ENCODE results near the gene AVPI1. TPM values are rescaled to one million over a fixed set of nuclear protein-coding genes. Genes with fewer than 3 reads are reported as not detected.
A peak's percentile ranks its signal among the peaks of the same experiment; 100 is the strongest.
"Not testable (repeated sequence)": the region's sequence is repeated elsewhere in the genome, so short reads cannot be mapped to it uniquely, and the experiment has no call there.

Gene AVPI1
- total RNA-seq, 1 donor from 2014 or later: 7.9 TPM

GRCh38 chr10:97687785-97688781 lies 1.0 kb upstream of the AVPI1 start:
- DNase-seq (no peak), ATAC-seq (ENCODE audit: poor library complexity) (no peak)
- intact Hi-C loops (cut with DNase I): no loop called here

GRCh38 chr10:97686301-97686961 lies 610 bp downstream of the AVPI1 start:
- DNase-seq (no peak), ATAC-seq (ENCODE audit: poor library complexity) (peak; percentile 6)
- intact Hi-C loops (cut with DNase I): no loop called here

- ATAC-seq (ENCODE audit: poor library complexity): no peak
- DNase-seq: no peak
- intact Hi-C loops (cut with DNase I): no loop called here
Observed at GRCh38 chr10:97685395-97685958, 1.6 kb downstream of the AVPI1 start.

GRCh38 chr10:97684866-97685394 lies 2.1 kb downstream of the AVPI1 start:
- DNase-seq (no peak), ATAC-seq (ENCODE audit: poor library complexity) (no peak)
- intact Hi-C loops (cut with DNase I): no loop called here

GRCh38 chr10:97684368-97684713 lies 2.7 kb downstream of the AVPI1 start:
- DNase-seq; intact Hi-C loops (cut with DNase I): not testable (repeated sequence)

GRCh38 chr10:97683556-97684367 lies 3.3 kb downstream of the AVPI1 start:
- DNase-seq (no peak), ATAC-seq (ENCODE audit: poor library complexity) (no peak)
- intact Hi-C loops (cut with DNase I): no loop called here

More at GRCh38 chr10:97684368-97684713, 2.7 kb downstream of the AVPI1 start:
- ATAC-seq (ENCODE audit: poor library complexity): not testable (repeated sequence)

- intact Hi-C loops (cut with DNase I): no loop called here
- no peak for DNase-seq
Observed at GRCh38 chr10:97682042-97682441, 5.0 kb downstream of the AVPI1 start.

GRCh38 chr10:97679594-97679993 lies 7.4 kb downstream of the AVPI1 start:
- DNase-seq (no peak), ATAC-seq (ENCODE audit: poor library complexity) (no peak)
- intact Hi-C loops (cut with DNase I): loop anchor here (5.0 kb wide), 1 partner anchor 53 kb away; no protein-coding TSS in a partner anchor

More at GRCh38 chr10:97682042-97682441, 5.0 kb downstream of the AVPI1 start:
- ATAC-seq (ENCODE audit: poor library complexity): no peak

GRCh38 chr10:97676770-97677581 lies 10.1 kb downstream of the AVPI1 start:
- ATAC-seq (ENCODE audit: poor library complexity): peak; percentile 82
- intact Hi-C loops (cut with DNase I): loop anchor here (5.0 kb wide), 1 partner anchor 55 kb away; no protein-coding TSS in a partner anchor

GRCh38 chr10:97675222-97675621 lies 11.8 kb downstream of the AVPI1 start:
- intact Hi-C loops (cut with DNase I): loop anchor here (5.0 kb wide), 1 partner anchor 57 kb away; no protein-coding TSS in a partner anchor
- ATAC-seq (ENCODE audit: poor library complexity) (no peak), DNase-seq (no peak)

More at GRCh38 chr10:97676770-97677581, 10.1 kb downstream of the AVPI1 start:
- no peak for DNase-seq

GRCh38 chr10:97673736-97674525 lies 13.1 kb downstream of the AVPI1 start:
- no peak for ATAC-seq (ENCODE audit: poor library complexity)
- no peak for DNase-seq
- intact Hi-C loops (cut with DNase I): no loop called here

- DNase-seq (no peak), ATAC-seq (ENCODE audit: poor library complexity) (no peak)
- intact Hi-C loops (cut with DNase I): no loop called here
Observed at GRCh38 chr10:97669571-97669970, 17.5 kb downstream of the AVPI1 start.

GRCh38 chr10:97667463-97667862 lies 19.6 kb downstream of the AVPI1 start:
- no peak for ATAC-seq (ENCODE audit: poor library complexity)
- intact Hi-C loops (cut with DNase I): no loop called here
- DNase-seq: no peak

- intact Hi-C loops (cut with DNase I): no loop called here
- ATAC-seq (ENCODE audit: poor library complexity) (no peak), DNase-seq (no peak)
Observed at GRCh38 chr10:97666992-97667391, 20.0 kb downstream of the AVPI1 start.

- intact Hi-C loops (cut with DNase I): no loop called here
- ATAC-seq (ENCODE audit: poor library complexity): no peak
- DNase-seq: no peak
Observed at GRCh38 chr10:97664282-97664850, 22.7 kb downstream of the AVPI1 start.

- intact Hi-C loops (cut with DNase I): no loop called here
- ATAC-seq (ENCODE audit: poor library complexity) (no peak), DNase-seq (no peak)
Observed at GRCh38 chr10:97659589-97659988, 27.5 kb downstream of the AVPI1 start.

All from Right ventricle myocardium superior (tissue), 1 donor.